Measurements from ENCODE around the gene MAPT. TPM values are rescaled to one million over a fixed set of nuclear protein-coding genes. Genes with fewer than 3 reads are reported as not detected.

MAPT gene
- total and polyA plus RNA-seq, 2 of the 4 experiments (the other 2 are of a cell fraction): 0.18 to 0.19 TPM

DNA sequence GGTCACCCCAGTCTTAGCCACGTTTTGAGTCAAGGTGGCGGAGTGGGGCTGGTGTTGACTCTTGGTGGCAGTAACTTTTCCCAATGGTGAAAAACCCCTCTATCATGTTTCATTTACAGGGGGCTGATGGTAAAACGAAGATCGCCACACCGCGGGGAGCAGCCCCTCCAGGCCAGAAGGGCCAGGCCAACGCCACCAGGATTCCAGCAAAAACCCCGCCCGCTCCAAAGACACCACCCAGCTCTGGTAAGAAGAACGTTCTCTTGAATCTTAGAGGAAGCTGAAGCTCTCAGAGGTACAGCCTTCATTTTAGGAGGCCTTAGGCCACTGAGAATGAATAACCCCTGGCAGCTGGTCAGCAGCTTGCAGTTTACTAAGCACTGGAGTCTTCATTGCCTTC, 97.0 kb downstream of the MAPT start:
- Histone ChIP-seq H3K4ac (ENCODE audit: low read depth, low read length) (no peak overlapping the region), H3K9ac (ENCODE audit: low read depth, low read length) (no peak overlapping the region), H2AK9ac (replicated peaks; ENCODE audit: low read depth, low read length, poor library complexity) (no peak overlapping the region), H4K5ac (ENCODE audit: low read depth, low read length) (no peak overlapping the region), H3K4me1 (ENCODE audit: control insufficient read depth, insufficient read depth, low read length) (no peaks in the 10 kb centered on the region), H3K27me3 (ENCODE audit: control insufficient read depth, insufficient read depth, low read length) (peaks cover 22% of the 10 kb centered on the region), H2BK20ac (ENCODE audit: low read depth, low read length) (no peak overlapping the region), H3K9me3 (ENCODE audit: control insufficient read depth, insufficient read depth, low read length) (peaks cover 2% of the 10 kb centered on the region; the same call in 1 of the 2 replicates), H3K27ac (ENCODE audit: insufficient read depth, low read length) (no peak overlapping the region), H4K8ac (ENCODE audit: low read depth in 2 of 2, low read length in 2 of 2) (no peak overlapping the region), H3K14ac (replicated peaks; ENCODE audit: low read depth, low read length) (no peak overlapping the region), H2BK120ac (ENCODE audit: low read depth, low read length) (no peak overlapping the region), H2AK5ac (ENCODE audit: low read depth, low read length) (no peak overlapping the region), H3K18ac (ENCODE audit: low read depth, low read length) (no peak overlapping the region), H3K4me3 (ENCODE audit: insufficient read depth, low read depth, low read length) (no peak overlapping the region), H3K4me2 (ENCODE audit: low read depth, low read length) (no peak overlapping the region), H3K79me1 (ENCODE audit: low read depth in 1 of 2, low read length in 2 of 2) (no peaks in the 10 kb centered on the region), H3K23ac (ENCODE audit: low read depth, low read length) (no peak overlapping the region), H3K9me1 (ENCODE audit: insufficient read depth, low read length) (peaks cover 3% of the 10 kb centered on the region; the same call in 1 of the 2 replicates), H4K20me1 (ENCODE audit: insufficient read depth, low read length) (no peaks in the 10 kb centered on the region; the same call in 1 of the 2 replicates), H3K36me3 (ENCODE audit: control insufficient read depth, insufficient read depth, low read length) (no peaks in the 10 kb centered on the region), H2BK5ac (ENCODE audit: low read depth, low read length, poor library complexity, severe bottlenecking) (no peak overlapping the region), H4K91ac (ENCODE audit: insufficient read depth, low read depth, low read length) (no peak overlapping the region), H2BK15ac (ENCODE audit: low read depth, low read length) (no peak overlapping the region), H3K56ac (ENCODE audit: extremely low read depth, insufficient read depth, low read length) (no peak overlapping the region), H2AFZ (replicated peaks; ENCODE audit: low read length, poor library complexity) (no peak overlapping the region)
- intact Hi-C loops (cut with micrococcal nuclease) (no loop called here), dilution Hi-C loops (cut with HindIII; ENCODE audit: low sequenced_read_pairs, unreplicated experiment) (no loop called here), in situ Hi-C loops (cut with MboI; ENCODE audit: low sequenced_read_pairs) (no loop called here)
- ChIA-PET CTCF (no interaction called here), POLR2A (ENCODE audit: unreplicated experiment) (no interaction called here)
- ATAC-seq (ENCODE audit: low read depth) (no peak), DNase-seq (no peak)
- TF ChIP-seq USF2 (IDR thresholded peaks at IDR 0.05; ENCODE audit: low read depth, low read length) (no peak), RFX5 (IDR thresholded peaks at IDR 0.05; ENCODE audit: low read depth, low read length) (no peak), MAFK (IDR thresholded peaks at IDR 0.05; ENCODE audit: low read depth, low read length) (no peak), BHLHE40 (IDR thresholded peaks at IDR 0.05; ENCODE audit: low read depth, low read length) (no peak), MXI1 (IDR thresholded peaks at IDR 0.05; ENCODE audit: borderline replicate concordance, low read depth, low read length) (no peak), CHD1 (IDR thresholded peaks at IDR 0.05; ENCODE audit: low read depth, low read length) (no peak), RCOR1 (IDR thresholded peaks at IDR 0.05; ENCODE audit: insufficient replicate concordance, low read length) (no peak), FOS (IDR thresholded peaks at IDR 0.05; ENCODE audit: low read depth, low read length) (no peak), POLR2A (IDR thresholded peaks at IDR 0.05; ENCODE audit: low read depth, low read length) (no peak)
- no TSS peak for BruUV-seq (replicated peaks)
- 83% methylated on average over 2 of the region's 10 CpGs; no CpG with 5 or more reads in 1 of the 2 experiments for WGBS, 2 experiments (ENCODE audit: extremely low coverage in 2 of 2, insufficient read length in 1 of 2)

Measured in IMR-90 (cell line).